HCT116 (cell line): ENCODE results near the gene STK39. TPM values are rescaled to one million over a fixed set of nuclear protein-coding genes. Genes with fewer than 3 reads are reported as not detected.

Experiments used
- ATAC-seq: fragments of 200-7000 bp; cut with Tn5 transposase; 2 replicates; pipeline ENCODE4 v1.9.1; 2020; ENCODE audit warnings: mild to moderate bottlenecking, moderate library complexity
- BruUV-seq: library from RNA; stranded (reverse); fragments of 400-500 nt; replicated peaks from 2 replicates; lab custom pipeline; 2021; lab: Mats Ljungman, UMichigan
- CTCF ChIA-PET: fragments of 300-600 bp; sonication (Branson Sonifier 250); formaldehyde crosslinking; loops from one replicate; lab custom pipeline; 2021; ENCODE audit warnings: antibody characterized with exemption; lab: Charles Lee
- POLR2A ChIA-PET: fragments of 300-600, 350-600 bp; sonication (Branson Sonifier 250); formaldehyde crosslinking; loops from one replicate; lab custom pipeline; 2021; ENCODE audit warnings: antibody characterized with exemption; lab: Charles Lee
- RAD21 ChIA-PET, 2 experiments: fragments of 300-600 bp; sonication (Branson Sonifier 250); formaldehyde crosslinking; loops; one replicate each; lab custom pipeline; 2023; ENCODE audit warnings: low total read pairs in 2 of 2; ENCODE audit not compliant: uncharacterized antibody in 2 of 2, unreplicated experiment in 2 of 2, low non-redundant PET in 1 of 2; lab: Charles Lee
- DNase-seq: peaks from one replicate; pipeline ENCODE4 v3.0.0-alpha.2; 2010; ENCODE audit warnings: low read depth, low spot score
- H2AFZ ChIP-seq: fragments of 200-600 bp; shearing (Covaris generic), sonication (generic); 2 replicates; pipeline ENCODE4 v1.6.1; 2017; ENCODE audit warnings: low read depth, mixed run types, mixed read lengths, antibody characterized with exemption, low read length; ENCODE audit not compliant: poor library complexity, severe bottlenecking
- H3K27ac ChIP-seq: 2 replicates; pipeline ENCODE4 v1.5.1; 2012; ENCODE audit warnings: low read depth, low read length
- H3K27me3 ChIP-seq: fragments of 200-600 bp; sonication (generic); 2 replicates; pipeline ENCODE4 v1.6.1; 2016; ENCODE audit warnings: mixed run types, low read length, mixed read lengths; ENCODE audit not compliant: insufficient read depth
- H3K36me3 ChIP-seq, 2 experiments: fragments of 200-500 bp in 1 of 2; fragments of 200-600 bp in 1 of 2; sonication (Bioruptor generic) in 1 of 2; sonication (generic) in 1 of 2; 2 replicates each; pipeline versions ENCODE4 v1.5.1 to v1.6.1; 2014 to 2016; ENCODE audit warnings: low read length in 2 of 2, inconsistent platforms in 1 of 2, mixed read lengths in 1 of 2, mixed run types in 1 of 2; ENCODE audit not compliant: insufficient read depth in 2 of 2, control insufficient read depth in 1 of 2
- H3K4me1 ChIP-seq, 2 experiments: fragments of 200-600 bp in 1 of 2; sonication (generic) in 1 of 2; 2 replicates each; pipeline versions ENCODE4 v1.5.1 to v1.6.1; 2012 to 2017; ENCODE audit warnings: low read length in 2 of 2, inconsistent platforms in 1 of 2, mild to moderate bottlenecking in 1 of 2, mixed read lengths in 1 of 2, mixed run types in 1 of 2, moderate library complexity in 1 of 2; ENCODE audit not compliant: insufficient read depth in 2 of 2, control insufficient read depth in 1 of 2
- H3K4me2 ChIP-seq: fragments of 200-600 bp; sonication (generic); 2 replicates; pipeline ENCODE4 v1.6.1; 2017; ENCODE audit warnings: mixed run types, low read length, mixed read lengths
- H3K4me3 ChIP-seq, 2 experiments: fragments of 200-600 bp in 1 of 2; sonication (generic) in 1 of 2; replicated peaks in 1 of 2; 2 replicates each; pipeline ENCODE4 v1.5.1; 2011 to 2016; ENCODE audit warnings: low read length in 2 of 2, control low read depth in 1 of 2, low read depth in 1 of 2, mild to moderate bottlenecking in 1 of 2, mixed read lengths in 1 of 2, mixed run types in 1 of 2
- H3K79me2 ChIP-seq: fragments of 200-600 bp; sonication (generic); 2 replicates; pipeline ENCODE4 v1.6.1; 2017; ENCODE audit warnings: mild to moderate bottlenecking, mixed run types, low read length, moderate library complexity, mixed read lengths; ENCODE audit not compliant: insufficient read depth
- H3K9ac ChIP-seq: fragments of 200-600 bp; sonication (generic); 2 replicates; pipeline ENCODE4 v1.6.1; 2016; ENCODE audit warnings: low read length, mixed read lengths
- H3K9me2 ChIP-seq: fragments of 200-600 bp; sonication (generic), shearing (Covaris generic); 2 replicates; pipeline ENCODE4 v1.6.1; 2017; ENCODE audit warnings: mixed run types, mild to moderate bottlenecking, moderate library complexity; ENCODE audit not compliant: insufficient read depth
- H3K9me3 ChIP-seq, 2 experiments: fragments of 200-500 bp in 1 of 2; fragments of 200-600 bp in 1 of 2; sonication (Bioruptor generic) in 1 of 2; sonication (generic) in 1 of 2; 2 replicates each; pipeline ENCODE4 v1.6.1; 2014 to 2017; ENCODE audit warnings: low read length in 2 of 2, mixed read lengths in 2 of 2, inconsistent platforms in 1 of 2, low read depth in 1 of 2, mild to moderate bottlenecking in 1 of 2, mixed run types in 1 of 2, moderate library complexity in 1 of 2; ENCODE audit not compliant: control insufficient read depth in 1 of 2, insufficient read depth in 1 of 2
- H4K20me1 ChIP-seq: fragments of 200-600 bp; sonication (generic), shearing (Covaris generic); 2 replicates; pipeline ENCODE4 v1.6.1; 2017; ENCODE audit warnings: mixed run types, mild to moderate bottlenecking, moderate library complexity; ENCODE audit not compliant: insufficient read depth
- CBX3 ChIP-seq: IDR thresholded peaks from 2 replicates; pipeline ENCODE4 v1.6.1; 2012; ENCODE audit warnings: low read depth
- SIN3A ChIP-seq: IDR thresholded peaks from 2 replicates; pipeline ENCODE4 v1.6.1; 2012; ENCODE audit warnings: low read depth
- YY1 ChIP-seq: IDR thresholded peaks from 2 replicates; pipeline ENCODE4 v1.6.1; 2011; ENCODE audit warnings: low read length, low read depth, moderate library complexity, mild to moderate bottlenecking; ENCODE audit not compliant: insufficient replicate concordance; ENCODE audit errors: extremely low read depth
- intact Hi-C: fragments of 100-400 bp; cut with micrococcal nuclease; formaldehyde crosslinking; loops from 2 replicates; pipeline ENCODE4 v1.10.0; 2022
- total RNA-seq: library from RNA; stranded (reverse); gene quantifications from one replicate; pipeline ENCODE4 v1.2.1, GENCODE V29; 2021; ENCODE audit not compliant: unreplicated experiment
- TF ChIP-seq, protein P1 (sequence below): IDR thresholded peaks from 2 replicates; pipeline ENCODE4 v1.6.1; 2012
- TF ChIP-seq, protein P2 (sequence below): IDR thresholded peaks from 2 replicates; pipeline ENCODE4 v1.6.1; 2011; ENCODE audit warnings: mild to moderate bottlenecking, low read length, moderate library complexity; ENCODE audit not compliant: insufficient replicate concordance; ENCODE audit errors: extremely low read depth
- TF ChIP-seq, protein P3 (sequence below): IDR thresholded peaks from 2 replicates; pipeline ENCODE4 v1.6.1; 2012

Gene STK39
- total RNA-seq, 1 experiment from 2014 or later = 118 TPM

DNA sequence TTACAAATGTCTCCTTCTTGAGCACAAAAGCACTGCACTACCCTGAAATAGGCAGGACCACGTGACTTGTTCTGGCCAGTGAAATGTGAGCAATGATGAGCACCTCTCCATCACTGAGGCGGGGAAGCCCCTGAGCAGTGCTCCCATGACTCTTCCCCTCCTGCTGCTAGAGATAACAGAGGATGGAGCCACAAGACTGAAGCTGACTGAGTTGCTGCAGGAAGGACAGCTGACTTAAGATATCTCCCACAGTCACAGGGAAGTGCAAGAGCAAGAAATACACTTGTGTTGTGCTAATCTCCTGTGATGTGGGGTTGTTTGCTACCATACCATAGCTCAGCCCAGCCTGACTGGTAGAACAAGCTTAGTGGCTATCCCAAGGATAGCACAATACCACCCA lies 38.7 kb downstream of the STK39 start:
- no peaks in the 10 kb centered on the region for H3K9me2 ChIP-seq
- intact Hi-C loops = no loop called here
- peaks cover 98% of the 10 kb centered on the region for H3K79me2 ChIP-seq
- no peaks in the 10 kb centered on the region for H3K27me3 ChIP-seq
- POLR2A ChIA-PET = interaction anchor here (0.6 to 1.3 kb wide), 3 partner anchors 13 to 19 kb away, joined by 3 to 5 read pairs (median 3); no protein-coding TSS in a partner anchor
- CTCF ChIA-PET = no interaction called here
- no peak overlapping the region for H3K4me3 ChIP-seq
- peaks cover 91 to 100% of the 10 kb centered on the region in 2 experiments for H3K4me1 ChIP-seq
- no peak overlapping the region for H2AFZ ChIP-seq
- H3K4me2 ChIP-seq = peak overlapping the region; percentile 41
- no peaks in the 10 kb centered on the region for H3K9me3 ChIP-seq
- no peak for ATAC-seq
- H3K36me3 ChIP-seq = no peaks in the 10 kb centered on the region; a peak in 1 of 4 replicates
- TF ChIP-seq, protein P1, sequence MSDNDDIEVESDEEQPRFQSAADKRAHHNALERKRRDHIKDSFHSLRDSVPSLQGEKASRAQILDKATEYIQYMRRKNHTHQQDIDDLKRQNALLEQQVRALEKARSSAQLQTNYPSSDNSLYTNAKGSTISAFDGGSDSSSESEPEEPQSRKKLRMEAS = no peak
- TF ChIP-seq YY1 (no peak), CBX3 (0 out of 2 replicates have a peak, but pooled peaks have one; percentile 46), SIN3A (no peak)
- TF ChIP-seq, protein P2, sequence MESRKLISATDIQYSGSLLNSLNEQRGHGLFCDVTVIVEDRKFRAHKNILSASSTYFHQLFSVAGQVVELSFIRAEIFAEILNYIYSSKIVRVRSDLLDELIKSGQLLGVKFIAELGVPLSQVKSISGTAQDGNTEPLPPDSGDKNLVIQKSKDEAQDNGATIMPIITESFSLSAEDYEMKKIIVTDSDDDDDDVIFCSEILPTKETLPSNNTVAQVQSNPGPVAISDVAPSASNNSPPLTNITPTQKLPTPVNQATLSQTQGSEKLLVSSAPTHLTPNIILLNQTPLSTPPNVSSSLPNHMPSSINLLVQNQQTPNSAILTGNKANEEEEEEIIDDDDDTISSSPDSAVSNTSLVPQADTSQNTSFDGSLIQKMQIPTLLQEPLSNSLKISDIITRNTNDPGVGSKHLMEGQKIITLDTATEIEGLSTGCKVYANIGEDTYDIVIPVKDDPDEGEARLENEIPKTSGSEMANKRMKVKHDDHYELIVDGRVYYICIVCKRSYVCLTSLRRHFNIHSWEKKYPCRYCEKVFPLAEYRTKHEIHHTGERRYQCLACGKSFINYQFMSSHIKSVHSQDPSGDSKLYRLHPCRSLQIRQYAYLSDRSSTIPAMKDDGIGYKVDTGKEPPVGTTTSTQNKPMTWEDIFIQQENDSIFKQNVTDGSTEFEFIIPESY = no peak
- TF ChIP-seq, protein P3, sequence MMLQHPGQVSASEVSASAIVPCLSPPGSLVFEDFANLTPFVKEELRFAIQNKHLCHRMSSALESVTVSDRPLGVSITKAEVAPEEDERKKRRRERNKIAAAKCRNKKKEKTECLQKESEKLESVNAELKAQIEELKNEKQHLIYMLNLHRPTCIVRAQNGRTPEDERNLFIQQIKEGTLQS = no peak
- peak overlapping the region; percentile 12 for H3K9ac ChIP-seq
- no TSS peak for BruUV-seq
- RAD21 ChIA-PET = interaction anchor here in 1 of 2 experiments (1.3 kb wide), 1 partner anchor 128 kb away, joined by 3 read pairs; no protein-coding TSS in a partner anchor
- DNase-seq = no peak
- H4K20me1 ChIP-seq = no peaks in the 10 kb centered on the region
- peak overlapping the region; percentile 99 for H3K27ac ChIP-seq
